GM19328 (cell line): ENCODE data around the gene EEF2.
"Not testable (repeated sequence)": the region's sequence is repeated elsewhere in the genome, so short reads cannot be mapped to it uniquely, and the experiment has no call there.

Experiments used
- ATAC-seq: cut with Tn5 transposase; IDR thresholded peaks from one replicate; pipeline ENCODE4 v1.9.1; 2021; ENCODE audit warnings: mild to moderate bottlenecking, moderate library complexity; ENCODE audit not compliant: unreplicated experiment

Gene EEF2

GRCh38 chr19:3970808-3971598, 14.3 kb downstream of the EEF2 start, which contains the start of gene DAPK3:
Gene DAPK3 (minus strand): TSS chr19:3971099. CDS start chr19:3969735, 1,364 bp downstream.
- ATAC-seq, result peak; percentile 87

- ATAC-seq, result no peak
These were observed 14.9 kb downstream of the EEF2 start for GRCh38 chr19:3970313-3970807.

- ATAC-seq, result no peak
These were observed 15.6 kb downstream of the EEF2 start for GRCh38 chr19:3969435-3970312.

- ATAC-seq, result no peak
These were observed 16.5 kb downstream of the EEF2 start for GRCh38 chr19:3968556-3969434.

- not testable (repeated sequence) for ATAC-seq
These were observed 17.3 kb downstream of the EEF2 start for GRCh38 chr19:3967983-3968382.

- ATAC-seq, result no peak
These were observed 18.9 kb downstream of the EEF2 start for GRCh38 chr19:3966051-3967017.

GRCh38 chr19:3964256-3965194, 20.7 kb downstream of the EEF2 start:
- no peak for ATAC-seq

GRCh38 chr19:3963458-3964255, 21.6 kb downstream of the EEF2 start:
- ATAC-seq, result no peak

- no peak for ATAC-seq
These were observed 24.3 kb downstream of the EEF2 start for GRCh38 chr19:3961007-3961406.

GRCh38 chr19:3959766-3960131, 25.5 kb downstream of the EEF2 start:
- ATAC-seq, result no peak

GRCh38 chr19:3958836-3959765, 26.2 kb downstream of the EEF2 start:
- ATAC-seq, result no peak

- ATAC-seq, result no peak
These were observed 29.6 kb downstream of the EEF2 start for GRCh38 chr19:3955688-3956087.

GRCh38 chr19:3955276-3955675, 30.0 kb downstream of the EEF2 start:
- ATAC-seq, result not testable (repeated sequence)

- no peak for ATAC-seq
These were observed 31.2 kb downstream of the EEF2 start for GRCh38 chr19:3954107-3954506.

GRCh38 chr19:3952755-3953276, 32.4 kb downstream of the EEF2 start:
- ATAC-seq, result not testable (repeated sequence)
